ENCODE data around the gene SPRYD4. TPM values are rescaled to one million over a fixed set of nuclear protein-coding genes. Genes with fewer than 3 reads are reported as not detected.

Gene SPRYD4
- total and polyA plus RNA-seq, 2 of the 4 experiments (the other 2 are of a cell fraction) = 1.7 to 1.8 TPM

DNA sequence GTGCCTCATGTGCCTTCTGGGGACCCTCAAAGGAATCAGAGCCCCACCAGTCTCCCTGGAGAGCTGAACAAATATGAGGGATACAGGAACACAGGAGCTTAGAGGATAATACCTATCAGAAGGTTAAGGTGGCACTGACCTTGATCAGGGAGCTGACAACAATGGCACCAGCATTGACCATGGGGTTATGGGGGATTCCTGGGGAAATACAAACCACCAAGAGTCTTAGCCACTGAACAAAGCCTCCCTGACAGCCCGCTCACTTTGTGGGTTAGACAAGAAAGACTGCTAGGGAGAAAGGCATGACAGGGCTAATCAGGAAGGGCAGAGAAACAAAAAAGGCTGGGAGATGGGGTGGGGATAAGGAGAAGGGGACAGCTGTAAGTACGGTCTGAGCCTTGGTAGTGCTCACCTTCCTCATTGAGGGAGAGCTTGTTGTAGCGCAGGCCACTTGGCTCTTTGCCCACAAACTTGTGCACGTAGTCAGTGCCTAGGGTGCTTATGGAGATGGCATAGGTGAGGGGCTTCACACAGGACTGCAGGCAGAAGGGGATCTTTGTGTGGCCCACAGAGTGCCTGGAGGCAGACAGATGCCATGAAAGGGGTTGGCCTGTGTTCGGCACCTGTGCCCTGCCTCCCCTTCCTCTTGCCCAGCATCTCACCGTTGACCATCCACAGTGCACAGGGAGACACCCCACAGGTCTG is 9.3 kb downstream of the SPRYD4 start:
- Histone ChIP-seq H2BK5ac (ENCODE audit: low read depth, low read length, poor library complexity, severe bottlenecking) (no peak overlapping the region), H3K9me3 (ENCODE audit: control insufficient read depth, insufficient read depth, low read length) (no peaks in the 10 kb centered on the region), H3K4me2 (ENCODE audit: low read depth, low read length) (no peak overlapping the region), H3K4ac (ENCODE audit: low read depth, low read length) (no peak overlapping the region), H3K14ac (replicated peaks; ENCODE audit: low read depth, low read length) (no peak overlapping the region), H2AK5ac (ENCODE audit: low read depth, low read length) (no peak overlapping the region), H3K36me3 (ENCODE audit: control insufficient read depth, insufficient read depth, low read length) (peaks cover 1% of the 10 kb centered on the region), H2AK9ac (replicated peaks; ENCODE audit: low read depth, low read length, poor library complexity) (no peak overlapping the region), H4K20me1 (ENCODE audit: insufficient read depth, low read length) (no peaks in the 10 kb centered on the region), H2AFZ (replicated peaks; ENCODE audit: low read length, poor library complexity) (no peak overlapping the region), H4K91ac (ENCODE audit: insufficient read depth, low read depth, low read length) (no peak overlapping the region), H3K23ac (ENCODE audit: low read depth, low read length) (no peak overlapping the region), H4K5ac (ENCODE audit: low read depth, low read length) (no peak overlapping the region), H3K79me1 (ENCODE audit: low read depth in 1 of 2, low read length in 2 of 2) (peaks cover 0 to 26% of the 10 kb centered on the region in 2 experiments; a peak in 3 of 4 replicates), H2BK20ac (ENCODE audit: low read depth, low read length) (no peak overlapping the region), H3K9me1 (ENCODE audit: insufficient read depth, low read length) (peaks cover 12% of the 10 kb centered on the region; the same call in 1 of the 2 replicates), H2BK120ac (ENCODE audit: low read depth, low read length) (no peak overlapping the region), H3K4me1 (ENCODE audit: control insufficient read depth, insufficient read depth, low read length) (no peaks in the 10 kb centered on the region), H3K27ac (ENCODE audit: insufficient read depth, low read length) (no peak overlapping the region), H3K56ac (ENCODE audit: extremely low read depth, insufficient read depth, low read length) (no peak overlapping the region), H3K18ac (ENCODE audit: low read depth, low read length) (no peak overlapping the region), H3K9ac (ENCODE audit: low read depth, low read length) (no peak overlapping the region), H3K27me3 (ENCODE audit: control insufficient read depth, insufficient read depth, low read length) (no peaks in the 10 kb centered on the region), H3K4me3 (ENCODE audit: insufficient read depth, low read depth, low read length) (no peak overlapping the region), H2BK15ac (ENCODE audit: low read depth, low read length) (no peak overlapping the region), H4K8ac (ENCODE audit: low read depth in 2 of 2, low read length in 2 of 2) (no peak overlapping the region)
- in situ Hi-C loops (cut with MboI; ENCODE audit: low sequenced_read_pairs) = no loop called here
- no peak for TF ChIP-seq RAD21 (IDR thresholded peaks at IDR 0.05; ENCODE audit: low read length)
- no peak for TF ChIP-seq MAZ (IDR thresholded peaks at IDR 0.05; ENCODE audit: borderline replicate concordance, low read depth, low read length)
- no peak for TF ChIP-seq SMC3 (IDR thresholded peaks at IDR 0.05; ENCODE audit: low read depth, low read length)
- TF ChIP-seq MAFK (IDR thresholded peaks at IDR 0.05; ENCODE audit: low read depth, low read length) = no peak
- no peak for TF ChIP-seq NFE2L2 (IDR thresholded peaks at IDR 0.05; ENCODE audit: low read depth, low read length)
- no peak for TF ChIP-seq BHLHE40 (IDR thresholded peaks at IDR 0.05; ENCODE audit: low read depth, low read length)
- no peak for TF ChIP-seq MXI1 (IDR thresholded peaks at IDR 0.05; ENCODE audit: borderline replicate concordance, low read depth, low read length)
- TF ChIP-seq, protein P1, sequence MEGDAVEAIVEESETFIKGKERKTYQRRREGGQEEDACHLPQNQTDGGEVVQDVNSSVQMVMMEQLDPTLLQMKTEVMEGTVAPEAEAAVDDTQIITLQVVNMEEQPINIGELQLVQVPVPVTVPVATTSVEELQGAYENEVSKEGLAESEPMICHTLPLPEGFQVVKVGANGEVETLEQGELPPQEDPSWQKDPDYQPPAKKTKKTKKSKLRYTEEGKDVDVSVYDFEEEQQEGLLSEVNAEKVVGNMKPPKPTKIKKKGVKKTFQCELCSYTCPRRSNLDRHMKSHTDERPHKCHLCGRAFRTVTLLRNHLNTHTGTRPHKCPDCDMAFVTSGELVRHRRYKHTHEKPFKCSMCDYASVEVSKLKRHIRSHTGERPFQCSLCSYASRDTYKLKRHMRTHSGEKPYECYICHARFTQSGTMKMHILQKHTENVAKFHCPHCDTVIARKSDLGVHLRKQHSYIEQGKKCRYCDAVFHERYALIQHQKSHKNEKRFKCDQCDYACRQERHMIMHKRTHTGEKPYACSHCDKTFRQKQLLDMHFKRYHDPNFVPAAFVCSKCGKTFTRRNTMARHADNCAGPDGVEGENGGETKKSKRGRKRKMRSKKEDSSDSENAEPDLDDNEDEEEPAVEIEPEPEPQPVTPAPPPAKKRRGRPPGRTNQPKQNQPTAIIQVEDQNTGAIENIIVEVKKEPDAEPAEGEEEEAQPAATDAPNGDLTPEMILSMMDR (conservative IDR thresholded peaks at IDR 0.05; ENCODE audit: low read depth, low read length) = no peak
- no peak for TF ChIP-seq CEBPB (IDR thresholded peaks at IDR 0.05; ENCODE audit: low read depth, low read length)
- TF ChIP-seq, protein P2, sequence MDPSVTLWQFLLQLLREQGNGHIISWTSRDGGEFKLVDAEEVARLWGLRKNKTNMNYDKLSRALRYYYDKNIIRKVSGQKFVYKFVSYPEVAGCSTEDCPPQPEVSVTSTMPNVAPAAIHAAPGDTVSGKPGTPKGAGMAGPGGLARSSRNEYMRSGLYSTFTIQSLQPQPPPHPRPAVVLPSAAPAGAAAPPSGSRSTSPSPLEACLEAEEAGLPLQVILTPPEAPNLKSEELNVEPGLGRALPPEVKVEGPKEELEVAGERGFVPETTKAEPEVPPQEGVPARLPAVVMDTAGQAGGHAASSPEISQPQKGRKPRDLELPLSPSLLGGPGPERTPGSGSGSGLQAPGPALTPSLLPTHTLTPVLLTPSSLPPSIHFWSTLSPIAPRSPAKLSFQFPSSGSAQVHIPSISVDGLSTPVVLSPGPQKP (IDR thresholded peaks at IDR 0.05; ENCODE audit: borderline replicate concordance, low read depth, low read length) = no peak
- TF ChIP-seq POLR2A (IDR thresholded peaks at IDR 0.05; ENCODE audit: low read depth, low read length) = no peak
- TF ChIP-seq CHD1 (IDR thresholded peaks at IDR 0.05; ENCODE audit: low read depth, low read length) = no peak
- no peak for TF ChIP-seq RCOR1 (IDR thresholded peaks at IDR 0.05; ENCODE audit: insufficient replicate concordance, low read length)
- no peak for TF ChIP-seq FOS (IDR thresholded peaks at IDR 0.05; ENCODE audit: low read depth, low read length)
- TF ChIP-seq, protein P3, sequence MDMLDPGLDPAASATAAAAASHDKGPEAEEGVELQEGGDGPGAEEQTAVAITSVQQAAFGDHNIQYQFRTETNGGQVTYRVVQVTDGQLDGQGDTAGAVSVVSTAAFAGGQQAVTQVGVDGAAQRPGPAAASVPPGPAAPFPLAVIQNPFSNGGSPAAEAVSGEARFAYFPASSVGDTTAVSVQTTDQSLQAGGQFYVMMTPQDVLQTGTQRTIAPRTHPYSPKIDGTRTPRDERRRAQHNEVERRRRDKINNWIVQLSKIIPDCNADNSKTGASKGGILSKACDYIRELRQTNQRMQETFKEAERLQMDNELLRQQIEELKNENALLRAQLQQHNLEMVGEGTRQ (IDR thresholded peaks at IDR 0.05; ENCODE audit: low read depth, low read length) = no peak
- no peak for TF ChIP-seq RFX5 (IDR thresholded peaks at IDR 0.05; ENCODE audit: low read depth, low read length)
- dilution Hi-C loops (cut with HindIII; ENCODE audit: low sequenced_read_pairs, unreplicated experiment) = no loop called here
- ChIA-PET POLR2A (ENCODE audit: unreplicated experiment) (no interaction called here), CTCF (interaction anchor here (0.9 kb wide), 1 partner anchor 14 kb away, joined by 3 read pairs; no protein-coding TSS in a partner anchor)
- no peak for ATAC-seq (ENCODE audit: low read depth)
- 100% methylated on average over 1 of the region's 6 CpGs; no CpG with 5 or more reads in 1 of the 2 experiments for WGBS, 2 experiments (ENCODE audit: extremely low coverage in 2 of 2, insufficient read length in 1 of 2)
- no peak for DNase-seq
- no TSS peak for BruUV-seq (replicated peaks)
- intact Hi-C loops (cut with micrococcal nuclease) = no loop called here
